Colonic mucosa (tissue), 2 donors: Measurements from ENCODE around the gene PBRM1. TPM values are rescaled to one million over a fixed set of nuclear protein-coding genes. Genes with fewer than 3 reads are reported as not detected.

Experiments used
- total RNA-seq, 2 donors: library from RNA; stranded (reverse); fragmentation: NEBNext Ultra II Directional in 1 of 2; extraction: Animal tissue kit (Norgen Biotek cat#: 25700) in 1 of 2; gene quantifications; one replicate each; pipeline ENCODE4 v1.2.1, GENCODE V29; 2021
- donor health status: DM: no; HTN: no; CAD: no.
- donor health status: DM: no; HTN: no; CAD: no.

The PBRM1 gene
- total RNA-seq, 2 donors from 2014 or later: 53.6 to 65.7 TPM

Other genes with a start within 250 kb of the PBRM1 start
- gene SEMA3G, start 240.8 kb downstream of the PBRM1 start, total RNA-seq: 1 to 10 TPM; 2.4 to 2.6 TPM
- gene TNNC1, start 231.9 kb downstream of the PBRM1 start, total RNA-seq: 1 to 10 TPM; 1.1 to 1.5 TPM
- gene NISCH, start 230.3 kb downstream of the PBRM1 start, total RNA-seq: 10 to 100 TPM; 43.2 to 60.5 TPM
- gene STAB1, start 190.6 kb downstream of the PBRM1 start, total RNA-seq: 10 to 100 TPM; 41.1 to 46.5 TPM
- gene NT5DC2, start 152.1 kb downstream of the PBRM1 start, total RNA-seq: 10 to 100 TPM; 12.5 to 49.1 TPM
- gene UQCC5, start 149.3 kb downstream of the PBRM1 start, total RNA-seq: 10 to 100 TPM in 1 of 2 donors, 1 to 10 TPM in 1; 9.0 to 11.3 TPM
- gene GNL3, start 119 bp upstream of the PBRM1 start, total RNA-seq: 10 to 100 TPM; 49.9 to 75.5 TPM
- 10 to 100 TPM; 29.0 to 36.2 TPM for gene GLT8D1, start 19.9 kb upstream of the PBRM1 start, total RNA-seq
- 100 to 1,000 TPM in 1 of 2 donors, 10 to 100 TPM in 1; 95.6 to 136 TPM for gene SPCS1, start 20.2 kb upstream of the PBRM1 start, total RNA-seq
- gene NEK4, start 85.0 kb upstream of the PBRM1 start, total RNA-seq: 10 to 100 TPM; 21.2 to 29.1 TPM
- under 1 TPM in 1 of 2 donors, not detected in 1; 0.91 TPM for gene ITIH1, start 91.7 kb upstream of the PBRM1 start, total RNA-seq
- gene ITIH3, start 108.9 kb upstream of the PBRM1 start, total RNA-seq: under 1 TPM; 0.32 to 0.82 TPM
- 1 to 10 TPM; 2.1 to 7.3 TPM for gene ITIH4, start 144.8 kb upstream of the PBRM1 start, total RNA-seq
- 1 to 10 TPM; 1.5 to 3.2 TPM for gene MUSTN1, start 149.1 kb upstream of the PBRM1 start, total RNA-seq
- gene STIMATE, start 211.6 kb upstream of the PBRM1 start, total RNA-seq: 10 to 100 TPM in 1 of 2 donors, 1 to 10 TPM in 1; 7.4 to 15.3 TPM